GM23338 (cell line): ENCODE data around the gene CCDC167. TPM values are rescaled to one million over a fixed set of nuclear protein-coding genes. Genes with fewer than 3 reads are reported as not detected.

Source experiments
- ATAC-seq: fragments of 200-7000 bp; cut with Tn5 transposase; 3 replicates; pipeline ENCODE4 v1.9.1; 2020
- DNase-seq: peaks from one replicate; pipeline ENCODE4 v3.0.0-alpha.2; 2015; ENCODE audit warnings: low spot score
- H2AFZ ChIP-seq: fragments of 200-600 bp; sonication (generic); 2 replicates; pipeline ENCODE4 v1.8.0; 2016; ENCODE audit warnings: antibody characterized with exemption, mild to moderate bottlenecking, moderate library complexity
- H3F3A ChIP-seq: fragments of 200-600 bp; sonication (generic); replicated peaks from 2 replicates; pipeline ENCODE4 v1.8.0; 2017; ENCODE audit warnings: antibody characterized with exemption, mixed run types, low read depth
- H3K27ac ChIP-seq: fragments of 200-600 bp; sonication (generic); 2 replicates; pipeline ENCODE4 v1.6.1; 2016; ENCODE audit warnings: low read depth
- H3K27me3 ChIP-seq: fragments of 200-600 bp; sonication (generic); 2 replicates; pipeline ENCODE4 v1.8.0; 2016; ENCODE audit warnings: mild to moderate bottlenecking, mixed run types, moderate library complexity; ENCODE audit not compliant: insufficient read depth
- H3K36me3 ChIP-seq: fragments of 200-600 bp; sonication (generic); 2 replicates; pipeline ENCODE4 v1.8.0; 2016; ENCODE audit warnings: mild to moderate bottlenecking; ENCODE audit not compliant: insufficient read depth
- H3K4me1 ChIP-seq: fragments of 200-600 bp; sonication (generic); 2 replicates; pipeline ENCODE4 v1.8.0; 2016; ENCODE audit warnings: mild to moderate bottlenecking, moderate library complexity; ENCODE audit not compliant: insufficient read depth
- H3K4me2 ChIP-seq: fragments of 200-600 bp; sonication (generic); 2 replicates; pipeline ENCODE4 v1.7.1; 2017; ENCODE audit warnings: mixed run types
- H3K4me3 ChIP-seq: fragments of 200-600 bp; sonication (generic); 2 replicates; pipeline ENCODE4 v1.6.1; 2016; ENCODE audit warnings: mixed run types
- H3K79me2 ChIP-seq: fragments of 200-600 bp; sonication (generic); replicated peaks from 2 replicates; pipeline ENCODE4 v1.8.0; 2017; ENCODE audit warnings: mild to moderate bottlenecking; ENCODE audit not compliant: insufficient read depth
- H3K9me2 ChIP-seq: fragments of 200-600 bp; sonication (generic); 2 replicates; pipeline ENCODE4 v1.8.0; 2017; ENCODE audit not compliant: insufficient read depth
- H4K20me1 ChIP-seq: fragments of 200-600 bp; sonication (generic); replicated peaks from 2 replicates; pipeline ENCODE4 v1.8.0; 2017; ENCODE audit warnings: mild to moderate bottlenecking; ENCODE audit not compliant: insufficient read depth
- H3K27ac Mint-ChIP-seq: 2 replicates; pipeline ENCODE4 v1.8.0; 2020; ENCODE audit warnings: inconsistent platforms, mild to moderate bottlenecking, moderate library complexity, mixed read lengths
- H3K27me3 Mint-ChIP-seq: 3 replicates; pipeline ENCODE4 v1.8.0; 2022; ENCODE audit warnings: low read depth, mild to moderate bottlenecking, moderate library complexity, mixed read lengths, inconsistent platforms; ENCODE audit not compliant: insufficient read depth, poor library complexity
- H3K36me3 Mint-ChIP-seq: 3 replicates; pipeline ENCODE4 v1.8.0; 2021; ENCODE audit warnings: low read depth, mild to moderate bottlenecking, inconsistent platforms, moderate library complexity, mixed read lengths
- H3K4me1 Mint-ChIP-seq: 3 replicates; pipeline ENCODE4 v1.8.0; 2020; ENCODE audit warnings: mild to moderate bottlenecking, inconsistent platforms, mixed read lengths
- H3K4me3 Mint-ChIP-seq: 3 replicates; pipeline ENCODE4 v1.8.0; 2021; ENCODE audit warnings: moderate library complexity, mild to moderate bottlenecking, inconsistent platforms, mixed read lengths
- H3K9me3 Mint-ChIP-seq: 3 replicates; pipeline ENCODE4 v1.8.0; 2020; ENCODE audit warnings: moderate library complexity, mild to moderate bottlenecking, inconsistent platforms, mixed read lengths
- CREB1 ChIP-seq: fragments of 250-450 bp; sonication (Bioruptor Pico); IDR thresholded peaks from 2 replicates; pipeline ENCODE4 v1.5.0; 2020; ENCODE audit warnings: low read depth, mild to moderate bottlenecking, moderate library complexity
- CTCF ChIP-seq, 2 experiments: fragments of 200-600 bp in 1 of 2; sonication (generic) in 1 of 2; conservative IDR thresholded peaks; 2 replicates each; pipeline versions ENCODE4 v1.5.1 to v1.6.1; 2016 to 2017; ENCODE audit warnings: antibody characterized with exemption in 2 of 2, low read depth in 2 of 2, mild to moderate bottlenecking in 2 of 2, moderate library complexity in 1 of 2
- ETS1 ChIP-seq: IDR thresholded peaks from 2 replicates; pipeline ENCODE4 v1.6.1; 2016; ENCODE audit warnings: antibody characterized with exemption
- EZH2 ChIP-seq: fragments of 200-600 bp; sonication (generic); IDR thresholded peaks from one replicate; pipeline ENCODE4 v1.8.0; 2017; ENCODE audit warnings: antibody characterized with exemption, mild to moderate bottlenecking, low read depth; ENCODE audit not compliant: unreplicated experiment
- EZH2phosphoT487 ChIP-seq: fragments of 200-600 bp; sonication (generic); IDR thresholded peaks from one replicate; pipeline ENCODE4 v1.8.1; 2018; ENCODE audit warnings: antibody characterized with exemption; ENCODE audit not compliant: unreplicated experiment
- JUNB ChIP-seq: IDR thresholded peaks from one replicate; pipeline ENCODE4 v1.6.1; 2016; ENCODE audit warnings: antibody characterized with exemption; ENCODE audit not compliant: unreplicated experiment
- NANOG ChIP-seq: IDR thresholded peaks from 2 replicates; pipeline ENCODE4 v1.6.1; 2016; ENCODE audit warnings: antibody characterized with exemption, borderline replicate concordance
- POLR2AphosphoS5 ChIP-seq: IDR thresholded peaks from 2 replicates; pipeline ENCODE4 v1.6.1; 2016; ENCODE audit warnings: antibody characterized with exemption, low read depth
- REST ChIP-seq: IDR thresholded peaks from one replicate; pipeline ENCODE4 v1.6.1; 2018; ENCODE audit warnings: antibody characterized with exemption; ENCODE audit not compliant: unreplicated experiment
- STAT1 ChIP-seq: IDR thresholded peaks from one replicate; pipeline ENCODE4 v1.6.1; 2016; ENCODE audit warnings: antibody characterized with exemption; ENCODE audit not compliant: unreplicated experiment
- ZNF114 ChIP-seq: fragments of 250-450 bp; sonication (Bioruptor Pico); IDR thresholded peaks from 2 replicates; pipeline ENCODE4 v1.5.0; 2020; ENCODE audit warnings: mild to moderate bottlenecking, moderate library complexity
- ZNF331 ChIP-seq: fragments of 250-450 bp; sonication (Bioruptor Pico); IDR thresholded peaks from 2 replicates; pipeline ENCODE4 v1.5.0; 2020; ENCODE audit warnings: low read depth, mild to moderate bottlenecking, moderate library complexity
- ZNF462 ChIP-seq: fragments of 250-450 bp; sonication (Bioruptor Pico); IDR thresholded peaks from 2 replicates; pipeline ENCODE4 v1.5.0; 2020; ENCODE audit warnings: mild to moderate bottlenecking, moderate library complexity
- polyA plus RNA-seq: library from polyadenylated mRNA; unstranded; fragments of >200 nt; fragmentation: Nextera tagmentation; extraction: Ambion mirVana; gene quantifications from 2 replicates; pipeline ENCODE4 v1.2.1, GENCODE V29; 2016
- total RNA-seq: library from RNA; depleted of rRNA; stranded (reverse); fragments of >200 nt; shearing (Covaris generic); gene quantifications from 2 replicates; pipeline ENCODE4 v1.2.3, GENCODE V29; 2014

The CCDC167 gene
- total and polyA plus RNA-seq, 2 experiments from 2014 or later = 17.6 to 21.4 TPM

GRCh38 chr6:37524970-37525318, 25.3 kb upstream of the CCDC167 start:
- H3K4me1 Mint-ChIP-seq = peaks cover 15% of the 10 kb centered on the region; the same call in 2 of the 3 replicates
- no peak for DNase-seq
- Histone ChIP-seq H3K27me3 (no peaks in the 10 kb centered on the region), H3K9me2 (no peaks in the 10 kb centered on the region), H3K27ac (no peak overlapping the region), H3K79me2 (no peaks in the 10 kb centered on the region), H2AFZ (no peak overlapping the region), H3K4me3 (no peak overlapping the region), H3K4me1 (no peaks in the 10 kb centered on the region; the same call in 1 of the 2 replicates), H3K36me3 (no peaks in the 10 kb centered on the region), H3F3A (no peaks in the 10 kb centered on the region), H3K4me2 (no peak overlapping the region), H4K20me1 (peaks cover 5% of the 10 kb centered on the region; the same call in 1 of the 2 replicates)
- no peaks in the 10 kb centered on the region; the same call in 2 of the 3 replicates for H3K9me3 Mint-ChIP-seq
- peaks cover 9% of the 10 kb centered on the region for H3K27me3 Mint-ChIP-seq
- no peak overlapping the region for H3K4me3 Mint-ChIP-seq
- no peaks in the 10 kb centered on the region for H3K36me3 Mint-ChIP-seq
- TF ChIP-seq POLR2AphosphoS5 (no peak), ZNF462 (CRISPR knock-in tag) (no peak), ETS1 (no peak), REST (no peak), STAT1 (no peak), ZNF114 (CRISPR knock-in tag) (no peak), NANOG (no peak), EZH2phosphoT487 (no peak), EZH2 (no peak), CREB1 (CRISPR knock-in tag) (no peak), JUNB (no peak), ZNF331 (CRISPR knock-in tag) (no peak), CTCF (conservative IDR thresholded peaks at IDR 0.05; ENCODE audit: low read depth in 2 of 2) (no peak)
- ATAC-seq = peak; percentile 15; the same call in 2 of the 3 replicates
- no peak overlapping the region for H3K27ac Mint-ChIP-seq
